ENCODE data around the gene ARL8B. TPM values are rescaled to one million over a fixed set of nuclear protein-coding genes. Genes with fewer than 3 reads are reported as not detected.

ARL8B gene
- total and polyA plus RNA-seq, 2 of the 8 experiments (the other 6 are each of a cell fraction or from before 2014, with no cell fraction given), result 14.5 to 27.8 TPM

- H3K4ac ChIP-seq (replicated peaks; ENCODE audit: insufficient read length, low read depth, low read length), result no peak overlapping the region
- H2BK20ac ChIP-seq (ENCODE audit: low read length), result no peak overlapping the region
- peaks cover 16 to 22% of the 10 kb centered on the region in 2 experiments for H3K9me3 ChIP-seq (ENCODE audit: insufficient read depth in 2 of 2, low read depth in 1 of 2, low read length in 1 of 2)
- no peak overlapping the region for H2BK120ac ChIP-seq (replicated peaks; ENCODE audit: low read depth, low read length)
- H2BK5ac ChIP-seq (ENCODE audit: low read depth, low read length), result no peak overlapping the region
- no peak overlapping the region for H3K14ac ChIP-seq (ENCODE audit: insufficient read length)
- no peak for DNase-seq (ENCODE audit: low read depth in 1 of 2, low spot score in 2 of 2)
- no peak overlapping the region for H3K27ac ChIP-seq (ENCODE audit: low read depth, low read length)
- no peaks in the 10 kb centered on the region for H3K23me2 ChIP-seq (ENCODE audit: low read depth, low read length)
- H3K56ac ChIP-seq (replicated peaks; ENCODE audit: insufficient read length, low read depth, low read length), result no peak overlapping the region
- H3K36me3 ChIP-seq (ENCODE audit: control insufficient read depth in 2 of 4, insufficient read depth in 4 of 4, low read length in 3 of 4), result peaks cover 0 to 7% (median 0%) of the 10 kb centered on the region in 4 experiments; a peak in 4 of 8 replicates
- H4K20me1 ChIP-seq (replicated peaks in 1 of 2; ENCODE audit: control insufficient read depth in 1 of 2, insufficient read depth in 2 of 2, low read length in 2 of 2), result peaks cover 0 to 4% of the 10 kb centered on the region in 2 experiments
- POLR2A ChIA-PET (ENCODE audit: partially characterized antibody), result interaction anchor here (1.1 kb wide), 1 partner anchor 10 kb away, joined by 3 read pairs; no protein-coding TSS in a partner anchor
- no peak overlapping the region for H4K91ac ChIP-seq (replicated peaks; ENCODE audit: insufficient read length, low read length)
- H3K18ac ChIP-seq (ENCODE audit: extremely low read depth, low read length), result no peak overlapping the region
- no peak overlapping the region for H4K8ac ChIP-seq (ENCODE audit: extremely low read depth, insufficient read depth, low read length)
- no peaks in the 10 kb centered on the region for H3K27me3 ChIP-seq (replicated peaks in 1 of 4; ENCODE audit: control insufficient read depth in 3 of 4, extremely low read depth in 1 of 4, insufficient read depth in 3 of 4, low read length in 3 of 4)
- no peak for FAIRE-seq
- no peak overlapping the region for H2AK5ac ChIP-seq (ENCODE audit: low read depth, low read length)
- no peak overlapping the region for H3K23ac ChIP-seq (ENCODE audit: insufficient read length)
- no peak overlapping the region for H3K4me3 ChIP-seq (ENCODE audit: extremely low read depth in 1 of 4, insufficient read depth in 2 of 4, low read depth in 3 of 4, low read length in 4 of 4)
- TF ChIP-seq RFX5 (IDR thresholded peaks at IDR 0.05; ENCODE audit: borderline replicate concordance, low read depth, low read length), result no peak
- no peak for TF ChIP-seq YY1 (IDR thresholded peaks at IDR 0.05; ENCODE audit: low read depth, low read length)
- TF ChIP-seq CTCF (IDR thresholded peaks at IDR 0.05; ENCODE audit: control extremely low read depth in 1 of 3, insufficient read depth in 1 of 3, low read depth in 1 of 3, low read length in 3 of 3), result no peak
- no peak for TF ChIP-seq TEAD4 (IDR thresholded peaks at IDR 0.05; ENCODE audit: low read depth, low read length)
- peaks cover 0 to 5% (median 1%) of the 10 kb centered on the region in 4 experiments; a peak in 3 of 7 replicates for H3K4me1 ChIP-seq (replicated peaks in 1 of 4; ENCODE audit: control insufficient read depth in 3 of 4, insufficient read depth in 4 of 4, low read length in 3 of 4)
- no peak overlapping the region for H2BK15ac ChIP-seq (ENCODE audit: low read length)
- no peak overlapping the region for H2BK12ac ChIP-seq (ENCODE audit: low read depth, low read length)
- H3K4me2 ChIP-seq (ENCODE audit: insufficient read depth in 1 of 2, low read depth in 2 of 2, low read length in 2 of 2), result no peak overlapping the region
- 93% methylated on average over 6 of the region's 6 CpGs; no CpG with 5 or more reads in 1 of the 2 experiments for WGBS, 2 experiments (ENCODE audit: extremely low coverage in 1 of 2, insufficient coverage in 1 of 2, insufficient read length in 1 of 2, insufficient replicate concordance in 2 of 2, low coverage in 1 of 2, low lambda C conversion rate in 2 of 2, missing lambda C conversion rate in 1 of 2)
- CTCF ChIA-PET (ENCODE audit: partially characterized antibody), result interaction anchor here (1.0 kb wide), 1 partner anchor 19 kb away, joined by 3 read pairs; no protein-coding TSS in a partner anchor
- peaks cover 6 to 97% of the 10 kb centered on the region in 2 experiments for H3K79me2 ChIP-seq (ENCODE audit: control insufficient read depth in 1 of 2, insufficient read depth in 2 of 2, low read length in 2 of 2)
- H3K79me1 ChIP-seq (ENCODE audit: low read depth, low read length), result peaks cover 8% of the 10 kb centered on the region
- H3K9ac ChIP-seq (replicated peaks in 1 of 4; ENCODE audit: extremely low read depth in 1 of 4, low read depth in 3 of 4, low read length in 3 of 4), result no peak overlapping the region
- no peak overlapping the region for H2AFZ ChIP-seq (ENCODE audit: low read length)
- no peak overlapping the region for H4K5ac ChIP-seq (ENCODE audit: insufficient read length, low read depth, low read length)
Observed at GRCh38 chr3:5140839-5141238, 18.7 kb downstream of the ARL8B start.

Data from H1 (cell line).